Endometrium (tissue), 2 donors: ENCODE measurements around the gene PTDSS2.

Source experiments
- FAIRE-seq: peaks from 2 replicates; lab custom pipeline; 2012; peaks lifted over from hg19 to GRCh38; lab: Jason Lieb, UNC
- donor health status: control.
- donor health status: control.

Gene PTDSS2

GRCh38 chr11:492427-493226, 42.5 kb downstream of the PTDSS2 start:
- no peak for FAIRE-seq

- FAIRE-seq = no peak
Observed at GRCh38 chr11:494761-495536, 44.9 kb downstream of the PTDSS2 start.

GRCh38 chr11:495537-495931, 45.5 kb downstream of the PTDSS2 start:
- no peak for FAIRE-seq

- FAIRE-seq = no peak
Observed at GRCh38 chr11:496834-497564, 46.9 kb downstream of the PTDSS2 start.

GRCh38 chr11:497565-498296, 47.7 kb downstream of the PTDSS2 start:
- FAIRE-seq = no peak

- no peak for FAIRE-seq
Observed at GRCh38 chr11:498297-499181, 48.5 kb downstream of the PTDSS2 start.

- FAIRE-seq = no peak
Observed at GRCh38 chr11:499201-500076, 49.4 kb downstream of the PTDSS2 start.

GRCh38 chr11:501001-501682, 51.1 kb downstream of the PTDSS2 start:
- FAIRE-seq = no peak

GRCh38 chr11:501683-502287, 51.7 kb downstream of the PTDSS2 start:
- FAIRE-seq = no peak

- no peak for FAIRE-seq
Observed at GRCh38 chr11:502288-503178, 52.5 kb downstream of the PTDSS2 start.

GRCh38 chr11:503179-503981, 53.3 kb downstream of the PTDSS2 start:
- no peak for FAIRE-seq

GRCh38 chr11:504053-504993, 54.2 kb downstream of the PTDSS2 start:
- FAIRE-seq = peak; percentile 33

- FAIRE-seq = no peak
Observed at GRCh38 chr11:504994-505344, 54.9 kb downstream of the PTDSS2 start.

- FAIRE-seq = no peak
Observed at GRCh38 chr11:506238-506994, 56.3 kb downstream of the PTDSS2 start.

GRCh38 chr11:506995-507726, 57.1 kb downstream of the PTDSS2 start, which contains the start of gene RNH1:
RNH1 (minus strand) TSS chr11:507242; CDS start chr11:502162, 5,080 bp downstream.
- FAIRE-seq = no peak
